Esophagus muscularis mucosa (tissue), 4 donors: ENCODE results near the gene GREM1.

ENCODE experiments used
- CTCF ChIP-seq, 3 experiments: fragments of 200-600 bp in 2 of 3; fragments of 450-650 bp in 1 of 3; sonication (generic) in 2 of 3; IDR thresholded peaks; one replicate each; pipeline ENCODE4 v1.5.1; 2017 to 2019; ENCODE audit warnings: antibody characterized with exemption in 3 of 3, mild to moderate bottlenecking in 2 of 3, moderate library complexity in 1 of 3
- EP300 ChIP-seq: sonication (generic); formaldehyde crosslinking; IDR thresholded peaks from one replicate; pipeline ENCODE4 v1.6.1; 2017; ENCODE audit warnings: antibody characterized with exemption
- POLR2A ChIP-seq: fragments of 450-650 bp; IDR thresholded peaks from one replicate; pipeline ENCODE4 v1.6.1; 2017; ENCODE audit warnings: antibody characterized with exemption, moderate library complexity, mild to moderate bottlenecking, low read depth
- POLR2AphosphoS5 ChIP-seq, 2 donors: sonication (generic); formaldehyde crosslinking; IDR thresholded peaks; one replicate each; pipeline ENCODE4 v1.6.1; 2017; ENCODE audit warnings: antibody characterized with exemption in 2 of 2

DNA sequence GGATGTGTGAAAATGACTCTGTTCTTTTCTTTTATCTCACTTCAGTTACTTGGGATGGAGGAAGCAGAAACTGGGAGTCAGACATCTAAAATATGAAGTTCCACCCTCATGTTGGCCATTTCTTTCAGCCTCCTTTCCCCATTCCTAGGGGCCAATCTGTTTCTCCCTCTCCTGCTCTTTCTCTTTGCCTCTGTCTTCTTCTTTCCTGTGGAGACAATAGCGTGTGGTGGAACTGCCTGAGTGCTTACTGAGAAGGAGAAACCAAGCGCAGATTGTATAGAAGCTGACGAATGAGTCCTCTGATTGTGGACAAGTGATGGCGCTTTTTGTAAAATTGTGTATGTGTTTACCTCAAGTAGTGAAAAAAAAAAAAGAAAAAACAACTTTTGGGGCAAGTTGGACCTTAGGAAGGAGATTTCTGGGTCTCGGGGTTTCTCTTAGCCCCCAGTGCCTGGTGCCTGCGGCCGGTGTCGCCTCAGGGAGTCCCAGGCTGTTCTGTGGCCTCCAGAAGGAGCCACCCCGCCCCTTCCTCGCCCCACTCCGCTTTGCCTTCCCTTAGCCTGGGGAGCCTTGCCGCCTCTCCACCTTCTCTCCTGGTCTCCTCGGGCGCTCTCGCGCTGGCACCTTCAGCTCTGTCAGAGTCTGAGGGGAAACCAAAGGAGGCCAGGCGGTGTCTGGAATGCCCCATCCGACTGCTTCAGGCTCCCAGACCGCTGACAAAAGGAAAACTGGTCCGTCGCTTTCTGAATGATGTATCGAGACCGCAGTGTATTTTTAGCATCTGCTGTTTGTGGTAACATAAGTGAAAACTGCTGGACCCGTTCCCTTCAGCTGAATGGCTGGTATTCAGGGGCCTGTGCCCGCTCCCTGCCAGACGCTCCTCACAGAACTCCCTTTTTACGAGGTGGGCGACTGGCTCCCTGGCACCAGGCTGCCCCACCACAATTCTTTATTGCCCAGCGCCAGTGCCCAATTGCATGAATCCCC lies 46.2 kb upstream of the GREM1 start:
- TF ChIP-seq CTCF (IDR thresholded peaks at IDR 0.05) (no peak), EP300 (no peak), POLR2A (no peak), POLR2AphosphoS5 (IDR thresholded peaks at IDR 0.05) (no peak)
